GM20000 (cell line): ENCODE results near the gene ZDHHC3.
A peak's percentile ranks its signal among the peaks of the same experiment; 100 is the strongest.
"Not testable (repeated sequence)": the region's sequence is repeated elsewhere in the genome, so short reads cannot be mapped to it uniquely, and the experiment has no call there.

Experiments
- DNase-seq: peaks from one replicate; pipeline ENCODE4 v3.0.0; 2012; ENCODE audit warnings: low spot score
- CTCF ChIP-seq: IDR thresholded peaks from 2 replicates; pipeline ENCODE4 v1.5.1; 2012; ENCODE audit warnings: mild to moderate bottlenecking, control low read depth; ENCODE audit errors: extremely low read depth, missing control alignments

Gene ZDHHC3

GRCh38 chr3:44989141-44989540 is 13.2 kb upstream of the ZDHHC3 start:
- TF ChIP-seq CTCF = no peak
- no peak for DNase-seq

GRCh38 chr3:44988073-44988472 is 12.1 kb upstream of the ZDHHC3 start:
- DNase-seq = no peak
- TF ChIP-seq CTCF = no peak

GRCh38 chr3:44987332-44987731 is 11.4 kb upstream of the ZDHHC3 start:
- TF ChIP-seq CTCF = no peak
- DNase-seq = no peak

- not testable (repeated sequence) for DNase-seq
These were observed 10.4 kb upstream of the ZDHHC3 start for GRCh38 chr3:44986330-44986729.

- no peak for TF ChIP-seq CTCF
- DNase-seq = peak; percentile 59
These were observed 8.4 kb upstream of the ZDHHC3 start for GRCh38 chr3:44984335-44984734.

- TF ChIP-seq CTCF = no peak
- no peak for DNase-seq
These were observed 7.5 kb upstream of the ZDHHC3 start for GRCh38 chr3:44983484-44983941.

GRCh38 chr3:44982817-44983216 is 6.8 kb upstream of the ZDHHC3 start:
- TF ChIP-seq CTCF = no peak
- no peak for DNase-seq

GRCh38 chr3:44981751-44982150 is 5.8 kb upstream of the ZDHHC3 start:
- no peak for TF ChIP-seq CTCF

More at GRCh38 chr3:44981751-44982150, 5.8 kb upstream of the ZDHHC3 start:
- peak; percentile 73 for DNase-seq
